ENCODE results near the gene SSTR3. TPM values are rescaled to one million over a fixed set of nuclear protein-coding genes. Genes with fewer than 3 reads are reported as not detected.
"Not testable (repeated sequence)": the region's sequence is repeated elsewhere in the genome, so short reads cannot be mapped to it uniquely, and the experiment has no call there.

Gene SSTR3
- polyA plus RNA-seq, 12 donors, result 0.05 TPM; not detected in 11

- no peak for DNase-seq
These were observed 457 bp downstream of the SSTR3 start for GRCh38 chr22:37211866-37212173.

- DNase-seq, result no peak
These were observed 1.0 kb downstream of the SSTR3 start for GRCh38 chr22:37211075-37211865.

DNA sequence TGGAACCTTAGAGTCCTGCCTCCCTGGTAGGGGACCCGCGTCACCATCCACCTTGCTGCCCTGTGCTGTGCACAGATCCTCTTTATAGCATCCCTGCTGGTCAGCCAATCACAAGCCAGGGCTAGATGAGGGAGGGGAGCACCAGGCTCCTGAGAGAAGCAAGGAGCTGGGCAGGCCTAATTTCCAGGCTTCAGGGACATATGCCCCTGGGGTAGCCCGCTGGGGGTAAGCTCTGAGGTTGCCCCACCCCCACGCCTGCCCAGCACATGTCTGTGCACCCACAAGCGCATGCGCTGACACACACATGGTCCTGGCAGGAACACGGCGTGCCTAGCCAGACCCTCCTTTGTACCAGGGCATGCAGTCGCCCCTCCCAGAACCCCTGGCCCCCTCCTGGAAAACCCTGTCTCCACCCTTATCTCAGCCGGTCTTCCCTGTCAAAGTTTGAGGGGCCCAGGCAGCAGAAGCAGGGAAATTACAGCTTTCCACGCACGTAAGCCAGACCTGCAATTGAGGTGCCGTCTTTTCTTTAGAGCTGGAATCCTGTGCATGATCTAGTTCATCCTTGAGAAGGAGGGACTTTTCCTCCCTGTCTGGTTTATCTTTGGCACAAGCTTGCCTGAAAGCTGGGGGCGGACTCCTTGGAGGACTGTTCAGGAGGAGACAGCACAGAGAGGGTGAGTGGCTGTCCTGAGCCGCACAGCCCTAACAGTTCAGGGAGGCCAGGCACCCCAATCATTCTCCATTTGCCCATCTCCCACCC is 2.1 kb downstream of the SSTR3 start:
- no peak for DNase-seq

DNA sequence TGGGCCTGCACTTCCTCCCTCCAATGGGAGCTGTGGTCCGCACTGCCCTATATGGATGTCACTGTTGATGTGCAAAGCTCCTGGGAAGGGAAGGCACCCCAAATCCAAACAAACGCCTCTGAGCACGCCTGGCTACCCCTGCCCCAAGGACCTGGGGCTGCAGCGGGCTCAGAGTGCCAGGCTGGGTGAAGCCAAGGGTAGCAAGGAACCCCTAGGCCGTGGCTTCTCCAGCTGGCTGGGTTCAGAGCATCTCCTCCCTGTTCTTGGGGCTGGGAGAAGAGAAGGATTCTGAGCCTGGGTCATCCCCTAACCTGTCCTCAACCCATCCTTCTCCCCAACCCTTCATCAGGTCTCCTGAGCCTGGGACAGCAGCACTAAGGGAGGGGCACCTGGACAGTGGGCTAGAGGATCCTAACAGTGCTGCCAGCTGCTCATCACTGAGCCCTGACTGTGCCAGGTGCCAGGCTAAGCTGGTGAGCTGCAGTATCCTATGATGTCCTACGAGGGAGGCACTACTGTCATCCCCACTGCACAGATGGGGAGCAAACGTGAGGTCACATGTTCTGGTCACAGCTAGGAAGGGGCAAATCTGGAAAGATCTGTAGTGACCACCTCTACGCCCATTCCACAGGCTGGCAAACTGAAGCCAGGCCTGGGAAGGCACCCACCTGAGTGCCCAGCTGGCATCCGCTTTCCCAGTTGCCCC is 3.0 kb downstream of the SSTR3 start:
- DNase-seq, result no peak

GRCh38 chr22:37208401-37209139 is 3.7 kb downstream of the SSTR3 start:
- DNase-seq, result no peak

- no peak for DNase-seq
These were observed 4.3 kb downstream of the SSTR3 start for GRCh38 chr22:37207981-37208380.

DNA sequence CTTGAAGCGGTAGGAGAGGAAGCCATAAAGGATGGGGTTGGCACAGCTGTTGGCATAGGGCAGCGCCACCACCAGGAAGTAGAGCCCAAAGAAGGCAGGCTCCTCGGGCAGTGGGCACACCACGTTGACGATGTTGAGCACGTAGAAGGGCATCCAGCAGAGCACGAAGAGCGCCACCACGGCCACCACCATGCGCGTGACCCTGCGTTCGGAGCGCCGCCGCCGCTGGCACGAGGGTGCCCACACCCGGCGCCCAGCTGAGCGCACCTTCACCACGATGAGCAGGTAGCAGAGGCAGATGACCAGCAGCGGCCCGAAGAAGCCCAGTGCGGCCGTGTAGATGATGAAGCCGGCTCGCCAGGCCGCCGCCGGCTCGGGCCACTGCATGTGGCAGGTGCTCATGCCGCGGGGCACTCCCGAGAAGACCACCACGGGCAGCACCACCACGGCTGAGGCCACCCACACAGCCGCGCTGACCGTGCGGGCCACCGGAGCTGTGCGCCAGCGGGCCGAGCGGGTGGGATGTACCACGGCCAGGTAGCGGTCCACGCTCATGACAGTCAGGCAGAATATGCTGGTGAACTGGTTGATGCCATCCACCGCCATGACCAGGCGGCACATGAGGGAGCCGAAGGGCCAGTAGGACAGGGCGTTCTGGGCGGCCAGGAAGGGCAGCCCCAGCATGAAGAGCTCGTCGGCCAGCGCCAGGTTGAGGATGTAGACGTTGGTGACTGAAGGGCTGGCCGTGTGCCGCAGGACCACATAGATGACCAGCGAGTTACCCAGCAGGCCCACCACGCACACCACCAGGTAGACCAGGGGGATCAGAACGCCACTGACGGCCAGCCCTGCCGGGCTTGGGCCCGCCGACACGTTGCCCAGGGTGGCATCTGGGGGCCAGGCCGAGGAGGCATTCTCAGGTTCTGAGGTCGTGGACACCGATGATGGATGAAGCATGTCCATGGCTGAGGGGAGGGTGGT is 5.1 kb downstream of the SSTR3 start:
- DNase-seq, result no peak

DNA sequence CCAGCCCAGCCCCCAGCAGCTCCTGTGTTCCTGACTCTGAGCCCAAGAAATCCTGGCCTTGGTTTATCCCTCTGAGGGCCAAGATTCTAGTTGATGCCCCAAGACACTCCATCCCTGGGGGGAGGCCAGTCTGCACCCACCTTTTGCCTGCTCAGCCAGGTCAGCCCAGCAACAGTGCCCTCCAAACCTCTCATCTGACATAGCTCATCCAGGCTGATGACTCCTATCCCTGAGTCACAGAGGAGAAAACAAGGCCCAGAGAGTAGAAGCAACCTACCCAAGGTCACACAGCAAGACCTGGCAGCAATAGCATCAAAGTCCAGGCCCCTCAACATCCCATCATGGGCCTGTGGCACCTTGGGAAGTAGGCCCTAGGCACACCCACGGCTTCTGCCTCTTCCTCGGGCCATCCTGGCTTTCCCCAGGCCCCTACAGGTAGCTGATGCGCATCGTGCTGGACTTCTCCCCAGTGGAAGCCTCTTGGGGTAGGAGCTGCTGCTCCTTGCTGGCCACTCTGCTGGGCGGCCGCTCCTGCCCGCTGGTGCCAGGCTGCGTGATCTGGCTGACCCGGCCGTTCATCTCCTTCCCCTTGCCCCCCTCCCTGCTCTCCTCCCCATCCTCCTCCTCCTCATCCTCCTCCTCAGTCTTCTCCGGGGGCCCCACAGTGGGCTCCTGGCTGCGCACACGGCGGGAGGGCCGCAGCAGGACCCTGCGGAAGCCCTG is 6.0 kb downstream of the SSTR3 start:
- DNase-seq, result no peak

GRCh38 chr22:37205046-37205445 is 7.2 kb downstream of the SSTR3 start:
- DNase-seq, result no peak

DNA sequence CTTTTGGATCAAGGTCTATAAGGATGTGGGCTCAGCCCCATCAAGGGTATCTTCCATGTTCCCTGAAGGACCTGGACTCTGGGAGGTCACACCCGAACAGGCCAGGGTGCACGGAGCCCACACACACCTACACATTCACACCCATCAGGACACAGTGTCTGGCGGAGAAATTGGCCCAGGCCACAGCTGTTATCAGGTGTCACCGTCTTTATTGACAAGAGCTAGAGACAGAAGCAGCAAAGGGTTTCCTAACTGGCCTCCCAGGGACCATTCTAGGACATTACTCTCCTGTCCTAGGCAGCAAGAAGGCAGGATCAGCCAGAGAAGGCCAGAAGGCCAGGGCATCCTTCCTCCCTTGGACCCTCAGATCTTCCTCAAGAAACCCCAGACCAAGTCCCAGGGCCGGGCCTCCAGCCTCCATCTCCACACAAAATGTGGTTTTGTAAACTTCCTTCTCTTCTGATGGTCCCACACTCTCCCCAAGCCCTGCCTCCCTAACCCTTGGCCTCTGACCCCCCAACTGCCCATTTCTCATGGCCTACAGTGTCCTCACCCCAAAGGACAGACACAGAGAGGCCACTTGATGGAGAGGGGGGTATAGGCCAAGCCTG is 8.1 kb downstream of the SSTR3 start:
- no peak for DNase-seq

- no peak for DNase-seq
These were observed 8.8 kb downstream of the SSTR3 start for GRCh38 chr22:37203354-37204044.

GRCh38 chr22:37202716-37203115 is 9.6 kb downstream of the SSTR3 start:
- no peak for DNase-seq

DNA sequence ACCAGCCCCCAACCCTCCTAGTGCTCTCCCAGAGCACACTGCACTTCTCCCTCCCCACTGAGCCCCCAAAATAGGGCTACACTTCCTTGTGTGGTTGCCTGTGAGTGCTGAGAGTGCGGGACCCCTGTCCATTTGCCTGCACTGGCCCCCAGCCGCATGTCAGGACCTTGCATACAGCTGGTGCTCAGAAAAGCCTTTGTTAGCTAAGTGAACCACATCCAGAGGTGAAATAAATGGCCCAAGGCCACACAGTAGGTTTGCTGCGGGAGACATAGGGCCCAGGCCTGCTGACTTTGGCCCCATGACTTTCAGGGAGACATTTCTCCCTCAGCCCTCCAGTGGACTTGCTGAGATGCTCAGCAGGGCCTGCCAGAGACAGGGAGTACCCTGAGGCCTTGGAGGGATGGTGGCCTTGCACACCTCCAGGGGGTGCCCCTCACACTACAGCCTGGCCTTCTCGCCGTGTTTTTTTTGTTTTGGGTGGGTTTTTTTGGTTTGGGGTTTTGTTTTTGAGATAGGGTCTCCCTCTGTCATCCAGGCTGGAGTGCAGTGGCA is 10.2 kb downstream of the SSTR3 start:
- no peak for DNase-seq

- not testable (repeated sequence) for DNase-seq
These were observed 10.8 kb downstream of the SSTR3 start for GRCh38 chr22:37201443-37201820.

- no peak for DNase-seq
These were observed 12.5 kb downstream of the SSTR3 start for GRCh38 chr22:37199760-37200108.

DNA sequence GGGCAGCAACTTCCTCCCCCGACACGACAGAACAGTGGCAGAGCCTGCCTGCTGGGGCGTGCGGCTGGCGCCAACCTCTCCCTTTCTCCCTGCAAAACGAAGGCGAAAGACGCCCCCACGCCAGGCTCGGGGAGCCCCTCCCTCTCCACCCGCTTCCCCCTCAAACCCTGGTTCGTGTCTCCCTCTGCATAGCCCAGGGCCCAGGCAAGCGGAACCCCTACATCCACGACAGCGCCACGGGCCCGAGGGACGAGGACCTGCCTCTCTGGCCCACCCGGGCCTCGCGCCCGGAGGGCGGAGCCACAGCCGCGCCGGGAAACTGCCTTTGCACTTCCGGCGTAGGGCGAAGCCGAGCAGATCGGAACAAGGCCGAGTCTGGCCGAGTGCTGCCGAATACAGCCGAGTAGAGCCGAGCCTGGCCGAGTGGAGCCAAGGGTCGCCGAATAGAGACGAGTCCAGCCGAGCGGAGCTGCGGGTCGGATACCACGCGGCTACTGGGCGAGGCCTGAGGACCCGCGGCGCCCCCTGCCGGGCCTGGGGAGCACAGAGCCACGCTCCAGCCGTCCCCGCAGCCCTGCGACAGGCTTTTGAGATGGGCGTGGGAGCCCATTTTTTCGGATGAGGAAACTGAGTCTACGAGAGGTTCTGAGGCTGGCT is 13.0 kb downstream of the SSTR3 start:
- DNase-seq, result peak; percentile 99

GRCh38 chr22:37198258-37199102 is 13.8 kb downstream of the SSTR3 start:
- peak; percentile 90 for DNase-seq
